Measurements from ENCODE around the gene ARID5A. TPM values are rescaled to one million over a fixed set of nuclear protein-coding genes. Genes with fewer than 3 reads are reported as not detected.

Gene ARID5A
- polyA plus RNA-seq, 6 donors from 2014 or later = 20.8 to 45.9 (median 28.5) TPM

GRCh38 chr2:96577501-96577900 is 40.9 kb downstream of the ARID5A start:
- H3K36me3 Mint-ChIP-seq = peaks cover 0 to 8% of the 10 kb centered on the region in 2 donors
- no peak overlapping the region for H3K27ac Mint-ChIP-seq
- no peak overlapping the region for H3K4me3 Mint-ChIP-seq
- ATAC-seq (ENCODE audit: low read depth in 2 of 2) (no peak), DNase-seq (no peak)
- H3K4me1 Mint-ChIP-seq = no peaks in the 10 kb centered on the region
- H3K27me3 Mint-ChIP-seq = no peaks in the 10 kb centered on the region
- H3K9me3 Mint-ChIP-seq = no peaks in the 10 kb centered on the region

- H3K4me3 Mint-ChIP-seq = no peak overlapping the region
- DNase-seq = no peak
- H3K27me3 Mint-ChIP-seq = no peaks in the 10 kb centered on the region
- H3K4me1 Mint-ChIP-seq = no peaks in the 10 kb centered on the region
- H3K9me3 Mint-ChIP-seq = no peaks in the 10 kb centered on the region
- no peak overlapping the region for H3K27ac Mint-ChIP-seq
- no peak for ATAC-seq (ENCODE audit: low read depth in 2 of 2)
- no peaks in the 10 kb centered on the region for H3K36me3 Mint-ChIP-seq
Measured at GRCh38 chr2:96578731-96579130, 42.2 kb downstream of the ARID5A start.

GRCh38 chr2:96579422-96579821 is 42.9 kb downstream of the ARID5A start:
- DNase-seq = no peak
- Mint-ChIP-seq H3K36me3 (no peaks in the 10 kb centered on the region), H3K27me3 (no peaks in the 10 kb centered on the region), H3K4me3 (no peak overlapping the region), H3K4me1 (no peaks in the 10 kb centered on the region), H3K27ac (no peak overlapping the region), H3K9me3 (no peaks in the 10 kb centered on the region)
- no peak for ATAC-seq (ENCODE audit: low read depth in 2 of 2)

- no peak for ATAC-seq (ENCODE audit: low read depth in 2 of 2)
- H3K4me1 Mint-ChIP-seq = no peaks in the 10 kb centered on the region
- no peak overlapping the region for H3K4me3 Mint-ChIP-seq
- H3K27me3 Mint-ChIP-seq = no peaks in the 10 kb centered on the region
- no peaks in the 10 kb centered on the region for H3K36me3 Mint-ChIP-seq
- H3K27ac Mint-ChIP-seq = no peak overlapping the region
- H3K9me3 Mint-ChIP-seq = no peaks in the 10 kb centered on the region
- no peak for DNase-seq
Measured at GRCh38 chr2:96580771-96581170, 44.2 kb downstream of the ARID5A start.

GRCh38 chr2:96584017-96584416 is 47.5 kb downstream of the ARID5A start:
- ATAC-seq (ENCODE audit: low read depth in 2 of 2) (no peak), DNase-seq (no peak)
- Mint-ChIP-seq H3K36me3 (no peaks in the 10 kb centered on the region), H3K27ac (no peak overlapping the region), H3K27me3 (no peaks in the 10 kb centered on the region), H3K9me3 (no peaks in the 10 kb centered on the region), H3K4me1 (peaks cover 0 to 7% (median 0%) of the 10 kb centered on the region in 3 donors), H3K4me3 (no peak overlapping the region)

GRCh38 chr2:96587843-96588242 is 51.3 kb downstream of the ARID5A start:
- H3K27me3 Mint-ChIP-seq = no peaks in the 10 kb centered on the region
- H3K27ac Mint-ChIP-seq = peak overlapping the region in 1 of 6 donors; percentile 33
- H3K9me3 Mint-ChIP-seq = no peaks in the 10 kb centered on the region
- ATAC-seq (ENCODE audit: low read depth in 2 of 2) (no peak), DNase-seq (no peak)
- H3K36me3 Mint-ChIP-seq = peaks cover 5 to 8% of the 10 kb centered on the region in 2 donors
- H3K4me1 Mint-ChIP-seq = peaks cover 0 to 13% (median 0%) of the 10 kb centered on the region in 3 donors
- no peak overlapping the region for H3K4me3 Mint-ChIP-seq

- Mint-ChIP-seq H3K4me1 (peaks cover 0 to 13% (median 0%) of the 10 kb centered on the region in 3 donors), H3K27me3 (no peaks in the 10 kb centered on the region), H3K36me3 (peaks cover 16 to 18% of the 10 kb centered on the region in 2 donors), H3K9me3 (no peaks in the 10 kb centered on the region), H3K27ac (peak overlapping the region in 1 of 6 donors; percentile 2), H3K4me3 (no peak overlapping the region)
- ATAC-seq (ENCODE audit: low read depth in 2 of 2) (no peak), DNase-seq (no peak)
Measured at GRCh38 chr2:96591054-96591453, 54.5 kb downstream of the ARID5A start.

- Mint-ChIP-seq H3K27me3 (no peaks in the 10 kb centered on the region), H3K9me3 (no peaks in the 10 kb centered on the region), H3K27ac (peak overlapping the region in 1 of 6 donors; percentile 21), H3K36me3 (peaks cover 16 to 18% of the 10 kb centered on the region in 2 donors), H3K4me3 (no peak overlapping the region), H3K4me1 (peaks cover 0 to 13% (median 0%) of the 10 kb centered on the region in 3 donors)
- ATAC-seq (ENCODE audit: low read depth in 2 of 2) (no peak), DNase-seq (no peak)
Measured at GRCh38 chr2:96591494-96591893, 54.9 kb downstream of the ARID5A start.

- DNase-seq = no peak
- Mint-ChIP-seq H3K27ac (peak overlapping the region in 1 of 6 donors; percentile 77), H3K4me1 (peaks cover 0 to 5% (median 0%) of the 10 kb centered on the region in 3 donors)
Measured at GRCh38 chr2:96594282-96594681, 57.7 kb downstream of the ARID5A start.

GRCh38 chr2:96594691-96595152 is 58.2 kb downstream of the ARID5A start:
- DNase-seq = no peak

More at GRCh38 chr2:96594282-96594681, 57.7 kb downstream of the ARID5A start:
- Mint-ChIP-seq H3K4me3 (no peak overlapping the region), H3K9me3 (no peaks in the 10 kb centered on the region), H3K36me3 (peaks cover 20 to 26% of the 10 kb centered on the region in 2 donors), H3K27me3 (no peaks in the 10 kb centered on the region)
- no peak for ATAC-seq (ENCODE audit: low read depth in 2 of 2)

GRCh38 chr2:96596596-96596995 is 60.0 kb downstream of the ARID5A start:
- Mint-ChIP-seq H3K27ac (no peak overlapping the region), H3K9me3 (no peaks in the 10 kb centered on the region), H3K36me3 (peaks cover 30 to 32% of the 10 kb centered on the region in 2 donors), H3K27me3 (no peaks in the 10 kb centered on the region), H3K4me3 (no peak overlapping the region), H3K4me1 (no peaks in the 10 kb centered on the region)
- no peak for ATAC-seq (ENCODE audit: low read depth in 2 of 2)
- no peak for DNase-seq

More at GRCh38 chr2:96594691-96595152, 58.2 kb downstream of the ARID5A start:
- Mint-ChIP-seq H3K4me3 (no peak overlapping the region), H3K4me1 (peaks cover 0 to under 1% (median 0%) of the 10 kb centered on the region in 3 donors), H3K27me3 (no peaks in the 10 kb centered on the region), H3K9me3 (no peaks in the 10 kb centered on the region), H3K36me3 (peaks cover 20 to 26% of the 10 kb centered on the region in 2 donors), H3K27ac (peak overlapping the region in 1 of 6 donors; percentile 77)
- no peak for ATAC-seq (ENCODE audit: low read depth in 2 of 2)

GRCh38 chr2:96599941-96600340 is 63.4 kb downstream of the ARID5A start:
- DNase-seq = no peak
- peaks cover 16 to 19% of the 10 kb centered on the region in 2 donors for H3K36me3 Mint-ChIP-seq
- H3K27ac Mint-ChIP-seq = no peak overlapping the region
- no peaks in the 10 kb centered on the region for H3K9me3 Mint-ChIP-seq
- peaks cover 0 to 4% (median 0%) of the 10 kb centered on the region in 3 donors for H3K4me1 Mint-ChIP-seq
- no peaks in the 10 kb centered on the region for H3K27me3 Mint-ChIP-seq
- no peak overlapping the region for H3K4me3 Mint-ChIP-seq
- no peak for ATAC-seq (ENCODE audit: low read depth in 2 of 2)

- DNase-seq (no peak), ATAC-seq (ENCODE audit: low read depth in 2 of 2) (no peak)
- Mint-ChIP-seq H3K9me3 (no peaks in the 10 kb centered on the region), H3K27me3 (no peaks in the 10 kb centered on the region), H3K27ac (peak overlapping the region in 2 of 6 donors; percentile 21 to 52), H3K4me3 (no peak overlapping the region), H3K36me3 (peaks cover 19 to 36% of the 10 kb centered on the region in 2 donors), H3K4me1 (peaks cover 0 to 4% (median 3%) of the 10 kb centered on the region in 3 donors)
Measured at GRCh38 chr2:96601382-96602292, 65.1 kb downstream of the ARID5A start.

All from naive B cell (primary cell).